GM23338 (cell line): ENCODE measurements around the gene PTCD2. TPM values are rescaled to one million over a fixed set of nuclear protein-coding genes. Genes with fewer than 3 reads are reported as not detected.

Source experiments
- ATAC-seq: fragments of 200-7000 bp; cut with Tn5 transposase; 3 replicates; pipeline ENCODE4 v1.9.1; 2020
- DNase-seq: peaks from one replicate; pipeline ENCODE4 v3.0.0-alpha.2; 2015; ENCODE audit warnings: low spot score
- H2AFZ ChIP-seq: fragments of 200-600 bp; sonication (generic); 2 replicates; pipeline ENCODE4 v1.8.0; 2016; ENCODE audit warnings: antibody characterized with exemption, mild to moderate bottlenecking, moderate library complexity
- H3F3A ChIP-seq: fragments of 200-600 bp; sonication (generic); replicated peaks from 2 replicates; pipeline ENCODE4 v1.8.0; 2017; ENCODE audit warnings: antibody characterized with exemption, mixed run types, low read depth
- H3K27ac ChIP-seq: fragments of 200-600 bp; sonication (generic); 2 replicates; pipeline ENCODE4 v1.6.1; 2016; ENCODE audit warnings: low read depth
- H3K27me3 ChIP-seq: fragments of 200-600 bp; sonication (generic); 2 replicates; pipeline ENCODE4 v1.8.0; 2016; ENCODE audit warnings: mild to moderate bottlenecking, mixed run types, moderate library complexity; ENCODE audit not compliant: insufficient read depth
- H3K36me3 ChIP-seq: fragments of 200-600 bp; sonication (generic); 2 replicates; pipeline ENCODE4 v1.8.0; 2016; ENCODE audit warnings: mild to moderate bottlenecking; ENCODE audit not compliant: insufficient read depth
- H3K4me1 ChIP-seq: fragments of 200-600 bp; sonication (generic); 2 replicates; pipeline ENCODE4 v1.8.0; 2016; ENCODE audit warnings: mild to moderate bottlenecking, moderate library complexity; ENCODE audit not compliant: insufficient read depth
- H3K4me2 ChIP-seq: fragments of 200-600 bp; sonication (generic); 2 replicates; pipeline ENCODE4 v1.7.1; 2017; ENCODE audit warnings: mixed run types
- H3K4me3 ChIP-seq: fragments of 200-600 bp; sonication (generic); 2 replicates; pipeline ENCODE4 v1.6.1; 2016; ENCODE audit warnings: mixed run types
- H3K79me2 ChIP-seq: fragments of 200-600 bp; sonication (generic); replicated peaks from 2 replicates; pipeline ENCODE4 v1.8.0; 2017; ENCODE audit warnings: mild to moderate bottlenecking; ENCODE audit not compliant: insufficient read depth
- H3K9me2 ChIP-seq: fragments of 200-600 bp; sonication (generic); 2 replicates; pipeline ENCODE4 v1.8.0; 2017; ENCODE audit not compliant: insufficient read depth
- H4K20me1 ChIP-seq: fragments of 200-600 bp; sonication (generic); replicated peaks from 2 replicates; pipeline ENCODE4 v1.8.0; 2017; ENCODE audit warnings: mild to moderate bottlenecking; ENCODE audit not compliant: insufficient read depth
- H3K27ac Mint-ChIP-seq: 2 replicates; pipeline ENCODE4 v1.8.0; 2020; ENCODE audit warnings: inconsistent platforms, mild to moderate bottlenecking, moderate library complexity, mixed read lengths
- H3K27me3 Mint-ChIP-seq: 3 replicates; pipeline ENCODE4 v1.8.0; 2022; ENCODE audit warnings: low read depth, mild to moderate bottlenecking, moderate library complexity, mixed read lengths, inconsistent platforms; ENCODE audit not compliant: insufficient read depth, poor library complexity
- H3K36me3 Mint-ChIP-seq: 3 replicates; pipeline ENCODE4 v1.8.0; 2021; ENCODE audit warnings: low read depth, mild to moderate bottlenecking, inconsistent platforms, moderate library complexity, mixed read lengths
- H3K4me1 Mint-ChIP-seq: 3 replicates; pipeline ENCODE4 v1.8.0; 2020; ENCODE audit warnings: mild to moderate bottlenecking, inconsistent platforms, mixed read lengths
- H3K4me3 Mint-ChIP-seq: 3 replicates; pipeline ENCODE4 v1.8.0; 2021; ENCODE audit warnings: moderate library complexity, mild to moderate bottlenecking, inconsistent platforms, mixed read lengths
- H3K9me3 Mint-ChIP-seq: 3 replicates; pipeline ENCODE4 v1.8.0; 2020; ENCODE audit warnings: moderate library complexity, mild to moderate bottlenecking, inconsistent platforms, mixed read lengths
- CREB1 ChIP-seq: fragments of 250-450 bp; sonication (Bioruptor Pico); IDR thresholded peaks from 2 replicates; pipeline ENCODE4 v1.5.0; 2020; ENCODE audit warnings: low read depth, mild to moderate bottlenecking, moderate library complexity
- EZH2 ChIP-seq: fragments of 200-600 bp; sonication (generic); IDR thresholded peaks from one replicate; pipeline ENCODE4 v1.8.0; 2017; ENCODE audit warnings: antibody characterized with exemption, mild to moderate bottlenecking, low read depth; ENCODE audit not compliant: unreplicated experiment
- EZH2phosphoT487 ChIP-seq: fragments of 200-600 bp; sonication (generic); IDR thresholded peaks from one replicate; pipeline ENCODE4 v1.8.1; 2018; ENCODE audit warnings: antibody characterized with exemption; ENCODE audit not compliant: unreplicated experiment
- JUNB ChIP-seq: IDR thresholded peaks from one replicate; pipeline ENCODE4 v1.6.1; 2016; ENCODE audit warnings: antibody characterized with exemption; ENCODE audit not compliant: unreplicated experiment
- NANOG ChIP-seq: IDR thresholded peaks from 2 replicates; pipeline ENCODE4 v1.6.1; 2016; ENCODE audit warnings: antibody characterized with exemption, borderline replicate concordance
- STAT1 ChIP-seq: IDR thresholded peaks from one replicate; pipeline ENCODE4 v1.6.1; 2016; ENCODE audit warnings: antibody characterized with exemption; ENCODE audit not compliant: unreplicated experiment
- ZNF114 ChIP-seq: fragments of 250-450 bp; sonication (Bioruptor Pico); IDR thresholded peaks from 2 replicates; pipeline ENCODE4 v1.5.0; 2020; ENCODE audit warnings: mild to moderate bottlenecking, moderate library complexity
- ZNF331 ChIP-seq: fragments of 250-450 bp; sonication (Bioruptor Pico); IDR thresholded peaks from 2 replicates; pipeline ENCODE4 v1.5.0; 2020; ENCODE audit warnings: low read depth, mild to moderate bottlenecking, moderate library complexity
- polyA plus RNA-seq: library from polyadenylated mRNA; unstranded; fragments of >200 nt; fragmentation: Nextera tagmentation; extraction: Ambion mirVana; gene quantifications from 2 replicates; pipeline ENCODE4 v1.2.1, GENCODE V29; 2016
- total RNA-seq: library from RNA; depleted of rRNA; stranded (reverse); fragments of >200 nt; shearing (Covaris generic); gene quantifications from 2 replicates; pipeline ENCODE4 v1.2.3, GENCODE V29; 2014
- TF ChIP-seq, protein P1 (sequence below): IDR thresholded peaks from 2 replicates; pipeline ENCODE4 v1.6.1; 2016; ENCODE audit warnings: antibody characterized with exemption
- TF ChIP-seq, protein P2 (sequence below): fragments of 250-450 bp; sonication (Bioruptor Pico); IDR thresholded peaks from 2 replicates; pipeline ENCODE4 v1.5.0; 2020; ENCODE audit warnings: mild to moderate bottlenecking, moderate library complexity
- TF ChIP-seq, protein P3 (sequence below), 2 experiments: fragments of 200-600 bp in 1 of 2; sonication (generic) in 1 of 2; conservative IDR thresholded peaks; 2 replicates each; pipeline versions ENCODE4 v1.5.1 to v1.6.1; 2016 to 2017; ENCODE audit warnings: antibody characterized with exemption in 2 of 2, low read depth in 2 of 2, mild to moderate bottlenecking in 2 of 2, moderate library complexity in 1 of 2

The PTCD2 gene
- total and polyA plus RNA-seq, 2 experiments from 2014 or later: 8.8 to 14.5 TPM

- TF ChIP-seq, protein P1, sequence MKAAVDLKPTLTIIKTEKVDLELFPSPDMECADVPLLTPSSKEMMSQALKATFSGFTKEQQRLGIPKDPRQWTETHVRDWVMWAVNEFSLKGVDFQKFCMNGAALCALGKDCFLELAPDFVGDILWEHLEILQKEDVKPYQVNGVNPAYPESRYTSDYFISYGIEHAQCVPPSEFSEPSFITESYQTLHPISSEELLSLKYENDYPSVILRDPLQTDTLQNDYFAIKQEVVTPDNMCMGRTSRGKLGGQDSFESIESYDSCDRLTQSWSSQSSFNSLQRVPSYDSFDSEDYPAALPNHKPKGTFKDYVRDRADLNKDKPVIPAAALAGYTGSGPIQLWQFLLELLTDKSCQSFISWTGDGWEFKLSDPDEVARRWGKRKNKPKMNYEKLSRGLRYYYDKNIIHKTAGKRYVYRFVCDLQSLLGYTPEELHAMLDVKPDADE: no peak
- no peak for TF ChIP-seq ZNF114 (CRISPR knock-in tag)
- no peak for TF ChIP-seq EZH2
- no peak for TF ChIP-seq EZH2phosphoT487
- no peak for TF ChIP-seq STAT1
Observed at GRCh38 chr5:72352616-72353015, 32.4 kb downstream of the PTCD2 start (continued).

DNA sequence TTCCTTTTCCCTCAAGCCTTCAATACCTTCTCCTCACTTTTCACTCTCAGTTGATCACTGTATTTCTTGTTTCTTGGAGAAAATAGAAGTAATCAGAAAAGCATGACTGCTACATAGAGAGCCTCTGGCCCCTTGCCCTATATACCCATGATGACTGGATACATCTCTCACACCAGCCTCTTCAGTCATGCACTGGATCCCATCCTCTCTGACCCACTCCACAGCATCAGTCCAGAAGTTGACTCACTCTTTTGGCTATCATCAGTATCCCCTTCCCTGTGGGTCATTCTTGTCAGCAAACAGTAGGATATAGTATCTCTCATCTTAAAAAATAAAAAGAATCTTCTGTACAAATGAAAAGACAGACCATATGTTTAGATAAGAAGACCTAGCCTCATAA lies 32.9 kb downstream of the PTCD2 start:
- Histone ChIP-seq H4K20me1 (no peaks in the 10 kb centered on the region), H3K9me2 (no peaks in the 10 kb centered on the region), H3F3A (no peaks in the 10 kb centered on the region), H2AFZ (no peak overlapping the region), H3K79me2 (no peaks in the 10 kb centered on the region), H3K4me2 (no peak overlapping the region), H3K27me3 (no peaks in the 10 kb centered on the region), H3K27ac (no peak overlapping the region), H3K36me3 (no peaks in the 10 kb centered on the region), H3K4me1 (no peaks in the 10 kb centered on the region), H3K4me3 (no peak overlapping the region)
- no peak overlapping the region for H3K4me3 Mint-ChIP-seq
- no peak overlapping the region for H3K27ac Mint-ChIP-seq
- peaks cover 7% of the 10 kb centered on the region; the same call in 2 of the 3 replicates for H3K4me1 Mint-ChIP-seq
- no peak for ATAC-seq
- DNase-seq: no peak
- peaks cover 1% of the 10 kb centered on the region for H3K27me3 Mint-ChIP-seq
- H3K36me3 Mint-ChIP-seq: peaks cover under 1% of the 10 kb centered on the region; the same call in 1 of the 3 replicates
- no peaks in the 10 kb centered on the region for H3K9me3 Mint-ChIP-seq
- TF ChIP-seq CREB1 (CRISPR knock-in tag) (no peak), JUNB (no peak), EZH2 (no peak), NANOG (no peak), EZH2phosphoT487 (no peak), ZNF331 (CRISPR knock-in tag) (no peak), STAT1 (no peak), ZNF114 (CRISPR knock-in tag) (no peak)
- TF ChIP-seq, protein P2, sequence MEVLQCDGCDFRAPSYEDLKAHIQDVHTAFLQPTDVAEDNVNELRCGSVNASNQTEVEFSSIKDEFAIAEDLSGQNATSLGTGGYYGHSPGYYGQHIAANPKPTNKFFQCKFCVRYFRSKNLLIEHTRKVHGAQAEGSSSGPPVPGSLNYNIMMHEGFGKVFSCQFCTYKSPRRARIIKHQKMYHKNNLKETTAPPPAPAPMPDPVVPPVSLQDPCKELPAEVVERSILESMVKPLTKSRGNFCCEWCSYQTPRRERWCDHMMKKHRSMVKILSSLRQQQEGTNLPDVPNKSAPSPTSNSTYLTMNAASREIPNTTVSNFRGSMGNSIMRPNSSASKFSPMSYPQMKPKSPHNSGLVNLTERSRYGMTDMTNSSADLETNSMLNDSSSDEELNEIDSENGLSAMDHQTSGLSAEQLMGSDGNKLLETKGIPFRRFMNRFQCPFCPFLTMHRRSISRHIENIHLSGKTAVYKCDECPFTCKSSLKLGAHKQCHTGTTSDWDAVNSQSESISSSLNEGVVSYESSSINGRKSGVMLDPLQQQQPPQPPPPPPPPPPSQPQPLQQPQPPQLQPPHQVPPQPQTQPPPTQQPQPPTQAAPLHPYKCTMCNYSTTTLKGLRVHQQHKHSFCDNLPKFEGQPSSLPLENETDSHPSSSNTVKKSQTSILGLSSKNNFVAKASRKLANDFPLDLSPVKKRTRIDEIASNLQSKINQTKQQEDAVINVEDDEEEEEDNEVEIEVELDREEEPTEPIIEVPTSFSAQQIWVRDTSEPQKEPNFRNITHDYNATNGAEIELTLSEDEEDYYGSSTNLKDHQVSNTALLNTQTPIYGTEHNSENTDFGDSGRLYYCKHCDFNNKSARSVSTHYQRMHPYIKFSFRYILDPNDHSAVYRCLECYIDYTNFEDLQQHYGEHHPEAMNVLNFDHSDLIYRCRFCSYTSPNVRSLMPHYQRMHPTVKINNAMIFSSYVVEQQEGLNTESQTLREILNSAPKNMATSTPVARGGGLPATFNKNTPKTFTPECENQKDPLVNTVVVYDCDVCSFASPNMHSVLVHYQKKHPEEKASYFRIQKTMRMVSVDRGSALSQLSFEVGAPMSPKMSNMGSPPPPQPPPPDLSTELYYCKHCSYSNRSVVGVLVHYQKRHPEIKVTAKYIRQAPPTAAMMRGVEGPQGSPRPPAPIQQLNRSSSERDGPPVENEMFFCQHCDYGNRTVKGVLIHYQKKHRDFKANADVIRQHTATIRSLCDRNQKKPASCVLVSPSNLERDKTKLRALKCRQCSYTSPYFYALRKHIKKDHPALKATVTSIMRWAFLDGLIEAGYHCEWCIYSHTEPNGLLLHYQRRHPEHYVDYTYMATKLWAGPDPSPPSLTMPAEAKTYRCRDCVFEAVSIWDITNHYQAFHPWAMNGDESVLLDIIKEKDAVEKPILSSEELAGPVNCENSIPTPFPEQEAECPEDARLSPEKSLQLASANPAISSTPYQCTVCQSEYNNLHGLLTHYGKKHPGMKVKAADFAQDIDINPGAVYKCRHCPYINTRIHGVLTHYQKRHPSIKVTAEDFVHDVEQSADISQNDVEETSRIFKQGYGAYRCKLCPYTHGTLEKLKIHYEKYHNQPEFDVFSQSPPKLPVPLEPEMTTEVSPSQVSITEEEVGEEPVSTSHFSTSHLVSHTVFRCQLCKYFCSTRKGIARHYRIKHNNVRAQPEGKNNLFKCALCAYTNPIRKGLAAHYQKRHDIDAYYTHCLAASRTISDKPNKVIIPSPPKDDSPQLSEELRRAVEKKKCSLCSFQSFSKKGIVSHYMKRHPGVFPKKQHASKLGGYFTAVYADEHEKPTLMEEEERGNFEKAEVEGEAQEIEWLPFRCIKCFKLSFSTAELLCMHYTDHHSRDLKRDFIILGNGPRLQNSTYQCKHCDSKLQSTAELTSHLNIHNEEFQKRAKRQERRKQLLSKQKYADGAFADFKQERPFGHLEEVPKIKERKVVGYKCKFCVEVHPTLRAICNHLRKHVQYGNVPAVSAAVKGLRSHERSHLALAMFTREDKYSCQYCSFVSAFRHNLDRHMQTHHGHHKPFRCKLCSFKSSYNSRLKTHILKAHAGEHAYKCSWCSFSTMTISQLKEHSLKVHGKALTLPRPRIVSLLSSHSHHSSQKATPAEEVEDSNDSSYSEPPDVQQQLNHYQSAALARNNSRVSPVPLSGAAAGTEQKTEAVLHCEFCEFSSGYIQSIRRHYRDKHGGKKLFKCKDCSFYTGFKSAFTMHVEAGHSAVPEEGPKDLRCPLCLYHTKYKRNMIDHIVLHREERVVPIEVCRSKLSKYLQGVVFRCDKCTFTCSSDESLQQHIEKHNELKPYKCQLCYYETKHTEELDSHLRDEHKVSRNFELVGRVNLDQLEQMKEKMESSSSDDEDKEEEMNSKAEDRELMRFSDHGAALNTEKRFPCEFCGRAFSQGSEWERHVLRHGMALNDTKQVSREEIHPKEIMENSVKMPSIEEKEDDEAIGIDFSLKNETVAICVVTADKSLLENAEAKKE (CRISPR knock-in tag): no peak
- TF ChIP-seq, protein P1: no peak
- TF ChIP-seq, protein P3, sequence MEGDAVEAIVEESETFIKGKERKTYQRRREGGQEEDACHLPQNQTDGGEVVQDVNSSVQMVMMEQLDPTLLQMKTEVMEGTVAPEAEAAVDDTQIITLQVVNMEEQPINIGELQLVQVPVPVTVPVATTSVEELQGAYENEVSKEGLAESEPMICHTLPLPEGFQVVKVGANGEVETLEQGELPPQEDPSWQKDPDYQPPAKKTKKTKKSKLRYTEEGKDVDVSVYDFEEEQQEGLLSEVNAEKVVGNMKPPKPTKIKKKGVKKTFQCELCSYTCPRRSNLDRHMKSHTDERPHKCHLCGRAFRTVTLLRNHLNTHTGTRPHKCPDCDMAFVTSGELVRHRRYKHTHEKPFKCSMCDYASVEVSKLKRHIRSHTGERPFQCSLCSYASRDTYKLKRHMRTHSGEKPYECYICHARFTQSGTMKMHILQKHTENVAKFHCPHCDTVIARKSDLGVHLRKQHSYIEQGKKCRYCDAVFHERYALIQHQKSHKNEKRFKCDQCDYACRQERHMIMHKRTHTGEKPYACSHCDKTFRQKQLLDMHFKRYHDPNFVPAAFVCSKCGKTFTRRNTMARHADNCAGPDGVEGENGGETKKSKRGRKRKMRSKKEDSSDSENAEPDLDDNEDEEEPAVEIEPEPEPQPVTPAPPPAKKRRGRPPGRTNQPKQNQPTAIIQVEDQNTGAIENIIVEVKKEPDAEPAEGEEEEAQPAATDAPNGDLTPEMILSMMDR (conservative IDR thresholded peaks at IDR 0.05; ENCODE audit: low read depth in 2 of 2): no peak
